ENCODE data around the gene CACNA1A.
A peak's percentile ranks its signal among the peaks of the same experiment; 100 is the strongest.
"Not testable (repeated sequence)": the region's sequence is repeated elsewhere in the genome, so short reads cannot be mapped to it uniquely, and the experiment has no call there.

CACNA1A gene

GRCh38 chr19:13220847-13221246, 285.4 kb downstream of the CACNA1A start:
- no peak for DNase-seq

- DNase-seq, result no peak
These were observed 290.5 kb downstream of the CACNA1A start for GRCh38 chr19:13215572-13216380.

- DNase-seq, result no peak
These were observed 292.1 kb downstream of the CACNA1A start for GRCh38 chr19:13214036-13214730.

GRCh38 chr19:13212759-13213330, 293.4 kb downstream of the CACNA1A start:
- DNase-seq, result peak; percentile 72

GRCh38 chr19:13211426-13212308, 294.6 kb downstream of the CACNA1A start:
- DNase-seq, result no peak

- no peak for DNase-seq
These were observed 295.3 kb downstream of the CACNA1A start for GRCh38 chr19:13210941-13211340.

GRCh38 chr19:13210339-13210775, 295.9 kb downstream of the CACNA1A start:
- DNase-seq, result no peak

- DNase-seq, result no peak
These were observed 296.6 kb downstream of the CACNA1A start for GRCh38 chr19:13209484-13210338.

- DNase-seq, result no peak
These were observed 297.4 kb downstream of the CACNA1A start for GRCh38 chr19:13208672-13209483.

- DNase-seq, result peak; percentile 51
These were observed 298.2 kb downstream of the CACNA1A start for GRCh38 chr19:13207846-13208671.

- no peak for DNase-seq
These were observed 298.9 kb downstream of the CACNA1A start for GRCh38 chr19:13207237-13207845.

GRCh38 chr19:13206587-13206986, 299.7 kb downstream of the CACNA1A start:
- DNase-seq, result no peak

GRCh38 chr19:13202112-13202511, 304.2 kb downstream of the CACNA1A start:
- DNase-seq, result not testable (repeated sequence)

GRCh38 chr19:13198634-13199033, 307.6 kb downstream of the CACNA1A start:
- DNase-seq, result no peak

GRCh38 chr19:13195678-13196077, 310.6 kb downstream of the CACNA1A start:
- peak; percentile 42 for DNase-seq

- DNase-seq, result no peak
These were observed 315.3 kb downstream of the CACNA1A start for GRCh38 chr19:13190781-13191540.

- no peak for DNase-seq
These were observed 316.7 kb downstream of the CACNA1A start for GRCh38 chr19:13189600-13189999.

GRCh38 chr19:13187419-13187818, 318.9 kb downstream of the CACNA1A start:
- no peak for DNase-seq

- DNase-seq, result not testable (repeated sequence)
These were observed 319.6 kb downstream of the CACNA1A start for GRCh38 chr19:13186688-13187087.

All from activated gamma-delta T cell treated with Interleukin-2 at 50 U/mL for 16 hours (primary cell).